Gastroesophageal sphincter (tissue), 3 donors: ENCODE data around the gene RRP12.

Experiments
- CTCF ChIP-seq, 4 experiments: fragments of 200-600 bp in 2 of 4; fragments of 450-650 bp in 2 of 4; sonication (generic) in 1 of 4; IDR thresholded peaks; one replicate each; pipeline ENCODE4 v1.5.1; 2017 to 2019; ENCODE audit warnings: antibody characterized with exemption in 4 of 4, mild to moderate bottlenecking in 2 of 4, moderate library complexity in 2 of 4
- POLR2A ChIP-seq, 2 donors: fragments of 450-650 bp; IDR thresholded peaks; one replicate each; pipeline ENCODE4 v1.6.1; 2017; ENCODE audit warnings: antibody characterized with exemption in 2 of 2, mild to moderate bottlenecking in 2 of 2, moderate library complexity in 1 of 2
- POLR2AphosphoS5 ChIP-seq: sonication (generic); formaldehyde crosslinking; IDR thresholded peaks from one replicate; pipeline ENCODE4 v1.6.1; 2017; ENCODE audit warnings: antibody characterized with exemption

DNA sequence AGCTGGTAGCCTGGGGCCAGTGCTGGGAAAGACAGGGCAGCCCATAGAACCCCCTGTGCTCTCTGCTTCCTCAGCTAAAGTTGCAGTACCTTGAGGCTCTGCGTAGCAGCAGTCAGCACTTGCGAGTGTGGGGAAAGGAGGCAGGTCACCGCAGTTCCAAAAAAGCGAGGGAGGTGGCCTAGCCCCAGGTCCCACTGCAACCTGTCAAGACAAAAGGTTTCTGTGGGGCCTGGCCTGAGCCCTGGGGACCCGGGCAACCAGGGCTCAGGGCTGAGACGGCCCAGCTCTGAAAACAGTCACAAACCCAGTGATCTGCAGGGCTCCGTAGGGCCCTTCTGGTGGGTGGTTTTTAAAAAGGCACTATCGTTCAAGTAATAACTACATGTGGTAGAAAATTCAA, 19.5 kb downstream of the RRP12 start:
- TF ChIP-seq CTCF (IDR thresholded peaks at IDR 0.05): no peak
- no peak for TF ChIP-seq POLR2AphosphoS5
- TF ChIP-seq POLR2A (IDR thresholded peaks at IDR 0.05): no peak
